ENCODE results near the gene CDNF. TPM values are rescaled to one million over a fixed set of nuclear protein-coding genes. Genes with fewer than 3 reads are reported as not detected.

Gene CDNF
- total and polyA plus RNA-seq, 2 donors (not counting 3 experiments of a cell fraction or from before 2014, with no cell fraction given), result 0.40 to 0.58 TPM

DNA sequence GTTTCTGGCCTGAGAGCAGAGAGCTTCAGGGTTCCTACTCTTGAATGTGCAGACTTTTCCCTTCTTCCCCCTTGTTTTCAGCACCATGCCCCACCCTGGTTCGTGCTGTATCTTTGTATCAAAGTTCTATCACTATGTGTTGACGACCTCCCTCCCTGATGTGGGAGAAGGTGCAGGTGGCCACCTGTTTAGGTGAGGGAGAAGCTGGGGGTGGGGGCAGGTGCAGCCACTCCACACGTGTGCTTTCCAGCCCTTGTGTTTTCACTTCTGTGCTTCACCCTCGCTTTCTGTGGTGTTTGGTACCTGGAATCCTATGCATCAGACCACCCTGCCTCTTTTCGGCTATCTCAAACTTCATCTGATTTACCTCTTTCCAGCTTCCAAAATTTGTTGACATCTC, 21.2 kb upstream of the CDNF start:
- no peak overlapping the region for H3K27ac ChIP-seq (ENCODE audit: insufficient read depth, low read depth, low read length)
- no peaks in the 10 kb centered on the region for H3K4me1 ChIP-seq (ENCODE audit: control insufficient read depth, extremely low read depth, insufficient read depth, low read length)
- H2AFZ ChIP-seq (ENCODE audit: low read depth, low read length), result no peak overlapping the region
- no peaks in the 10 kb centered on the region for H4K20me1 ChIP-seq (replicated peaks; ENCODE audit: control insufficient read depth, extremely low read depth, insufficient read depth, low read length)
- intact Hi-C loops (cut with micrococcal nuclease) (no loop called here), dilution Hi-C loops (cut with MboI; ENCODE audit: extremely low pct_ligation_motif_present, low sequenced_read_pairs) (no loop called here)
- no peak overlapping the region for H3K4me2 ChIP-seq (ENCODE audit: insufficient read depth, low read length)
- H3K79me2 ChIP-seq (ENCODE audit: control insufficient read depth, insufficient read depth, low read length), result no peaks in the 10 kb centered on the region
- no peak for DNase-seq (ENCODE audit: low read depth, low spot score)
- no peak for FAIRE-seq
- H3K27me3 ChIP-seq (ENCODE audit: control insufficient read depth in 2 of 2, insufficient read depth in 2 of 2, low read length in 2 of 2), result no peaks in the 10 kb centered on the region
- H3K9me3 ChIP-seq (replicated peaks; ENCODE audit: control insufficient read depth, insufficient read depth, low read length), result no peaks in the 10 kb centered on the region
- H3K4me3 ChIP-seq (replicated peaks in 1 of 3; ENCODE audit: insufficient read depth in 1 of 3, low read depth in 1 of 3, low read length in 3 of 3), result no peak overlapping the region
- no peak for TF ChIP-seq MYC (IDR thresholded peaks at IDR 0.05; ENCODE audit: low read depth, low read length)
- TF ChIP-seq POLR2A (IDR thresholded peaks at IDR 0.05; ENCODE audit: low read depth, low read length), result no peak
- no peak for TF ChIP-seq POLR2AphosphoS5 (IDR thresholded peaks at IDR 0.05; ENCODE audit: insufficient read depth, low read depth, low read length)
- no peak for TF ChIP-seq GATA2 (IDR thresholded peaks at IDR 0.05; ENCODE audit: insufficient read depth, insufficient read length, low read depth, low read length)
- TF ChIP-seq EZH2 (IDR thresholded peaks at IDR 0.05; ENCODE audit: borderline replicate concordance, low read depth, low read length, severe bottlenecking), result no peak
- no peak for TF ChIP-seq JUN (IDR thresholded peaks at IDR 0.05; ENCODE audit: borderline replicate concordance, insufficient read depth, insufficient read length, low read depth)
- no peak for TF ChIP-seq FOS (IDR thresholded peaks at IDR 0.05; ENCODE audit: borderline replicate concordance, insufficient read depth, low read length)
- TF ChIP-seq, protein P1, sequence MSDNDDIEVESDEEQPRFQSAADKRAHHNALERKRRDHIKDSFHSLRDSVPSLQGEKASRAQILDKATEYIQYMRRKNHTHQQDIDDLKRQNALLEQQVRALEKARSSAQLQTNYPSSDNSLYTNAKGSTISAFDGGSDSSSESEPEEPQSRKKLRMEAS (IDR thresholded peaks at IDR 0.05; ENCODE audit: insufficient read depth, insufficient read length), result no peak
- TF ChIP-seq, protein P2, sequence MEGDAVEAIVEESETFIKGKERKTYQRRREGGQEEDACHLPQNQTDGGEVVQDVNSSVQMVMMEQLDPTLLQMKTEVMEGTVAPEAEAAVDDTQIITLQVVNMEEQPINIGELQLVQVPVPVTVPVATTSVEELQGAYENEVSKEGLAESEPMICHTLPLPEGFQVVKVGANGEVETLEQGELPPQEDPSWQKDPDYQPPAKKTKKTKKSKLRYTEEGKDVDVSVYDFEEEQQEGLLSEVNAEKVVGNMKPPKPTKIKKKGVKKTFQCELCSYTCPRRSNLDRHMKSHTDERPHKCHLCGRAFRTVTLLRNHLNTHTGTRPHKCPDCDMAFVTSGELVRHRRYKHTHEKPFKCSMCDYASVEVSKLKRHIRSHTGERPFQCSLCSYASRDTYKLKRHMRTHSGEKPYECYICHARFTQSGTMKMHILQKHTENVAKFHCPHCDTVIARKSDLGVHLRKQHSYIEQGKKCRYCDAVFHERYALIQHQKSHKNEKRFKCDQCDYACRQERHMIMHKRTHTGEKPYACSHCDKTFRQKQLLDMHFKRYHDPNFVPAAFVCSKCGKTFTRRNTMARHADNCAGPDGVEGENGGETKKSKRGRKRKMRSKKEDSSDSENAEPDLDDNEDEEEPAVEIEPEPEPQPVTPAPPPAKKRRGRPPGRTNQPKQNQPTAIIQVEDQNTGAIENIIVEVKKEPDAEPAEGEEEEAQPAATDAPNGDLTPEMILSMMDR (IDR thresholded peaks at IDR 0.05; ENCODE audit: extremely low read depth in 1 of 2, insufficient read depth in 1 of 2, low read depth in 1 of 2, low read length in 2 of 2), result no peak
- ChIA-PET CTCF (interaction anchor here (1.0 to 1.5 kb wide), 2 partner anchors 11 to 360 kb away, joined by 3 read pairs; no protein-coding TSS in a partner anchor), POLR2A (no interaction called here)
- peaks cover 0 to 4% of the 10 kb centered on the region in 2 experiments for H3K36me3 ChIP-seq (ENCODE audit: control insufficient read depth in 2 of 2, extremely low read depth in 1 of 2, insufficient read depth in 2 of 2, low read length in 2 of 2)
- no peak overlapping the region for H3K9ac ChIP-seq (replicated peaks; ENCODE audit: extremely low read depth, insufficient read depth, low read length)
- no TSS peak for BruUV-seq (replicated peaks)
- no peaks in the 10 kb centered on the region for H3K9me1 ChIP-seq (replicated peaks; ENCODE audit: control insufficient read depth, extremely low read depth, insufficient read depth, low read length)
